ENCODE data around the gene MCM3AP. TPM values are rescaled to one million over a fixed set of nuclear protein-coding genes. Genes with fewer than 3 reads are reported as not detected.

Gene MCM3AP
- total RNA-seq, result 100 to 1,000 TPM in 1 of 2 donors, 10 to 100 TPM in 1; 52.7 to 102 TPM

DNA sequence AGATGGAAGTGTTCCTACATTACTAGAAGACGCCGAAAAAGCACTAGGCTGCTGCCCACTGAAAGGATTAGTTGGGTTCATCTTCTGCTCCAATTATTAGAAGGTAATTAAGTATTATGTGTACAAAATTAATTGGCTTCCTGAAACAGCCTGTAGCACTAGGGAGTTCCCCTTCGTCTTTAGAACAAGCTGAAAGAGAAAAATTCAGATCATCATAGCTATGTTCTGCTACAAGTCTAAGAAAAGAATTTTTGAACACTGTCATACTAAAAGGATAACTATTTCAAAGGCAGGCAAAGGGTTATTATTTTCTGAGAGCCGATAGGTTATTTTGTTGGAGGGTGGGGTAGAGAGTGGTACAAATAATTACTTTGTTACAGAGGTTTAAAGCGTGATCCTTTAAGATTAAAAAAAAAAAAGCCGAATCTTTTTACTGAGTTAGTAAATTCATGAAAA, at the start of gene MCM3AP:
Gene MCM3AP (minus strand): TSS at position 406 of the 456 bp plus-strand sequence. CDS start 325 bp downstream, at position 81.
- Histone ChIP-seq H3K27me3 (no peaks in the 10 kb centered on the region), H3K4me3 (peak within 1 kb of the TSS; percentile 81 to 91), H3K9me3 (no peaks in the 10 kb centered on the region), H3K36me3 (replicated peaks in 1 of 2; ENCODE audit: insufficient read depth in 1 of 2, low read depth in 2 of 2) (peaks cover 0 to 3% of the 10 kb centered on the region in 2 donors), H3K4me1 (peaks cover 52% of the 10 kb centered on the region), H3K27ac (peak within 1 kb of the TSS; percentile 82 to 98 (median 90))
- no peak for ATAC-seq
- no peak for DNase-seq
- no peak for TF ChIP-seq POLR2A (IDR thresholded peaks at IDR 0.05)
- no peak for TF ChIP-seq CTCF (IDR thresholded peaks at IDR 0.05)
- intact Hi-C loops (cut with DNase I), result no loop called here
- WGBS, 2 donors, result 24 to 28% methylated on average over 6 of the region's 6 CpGs

DNA sequence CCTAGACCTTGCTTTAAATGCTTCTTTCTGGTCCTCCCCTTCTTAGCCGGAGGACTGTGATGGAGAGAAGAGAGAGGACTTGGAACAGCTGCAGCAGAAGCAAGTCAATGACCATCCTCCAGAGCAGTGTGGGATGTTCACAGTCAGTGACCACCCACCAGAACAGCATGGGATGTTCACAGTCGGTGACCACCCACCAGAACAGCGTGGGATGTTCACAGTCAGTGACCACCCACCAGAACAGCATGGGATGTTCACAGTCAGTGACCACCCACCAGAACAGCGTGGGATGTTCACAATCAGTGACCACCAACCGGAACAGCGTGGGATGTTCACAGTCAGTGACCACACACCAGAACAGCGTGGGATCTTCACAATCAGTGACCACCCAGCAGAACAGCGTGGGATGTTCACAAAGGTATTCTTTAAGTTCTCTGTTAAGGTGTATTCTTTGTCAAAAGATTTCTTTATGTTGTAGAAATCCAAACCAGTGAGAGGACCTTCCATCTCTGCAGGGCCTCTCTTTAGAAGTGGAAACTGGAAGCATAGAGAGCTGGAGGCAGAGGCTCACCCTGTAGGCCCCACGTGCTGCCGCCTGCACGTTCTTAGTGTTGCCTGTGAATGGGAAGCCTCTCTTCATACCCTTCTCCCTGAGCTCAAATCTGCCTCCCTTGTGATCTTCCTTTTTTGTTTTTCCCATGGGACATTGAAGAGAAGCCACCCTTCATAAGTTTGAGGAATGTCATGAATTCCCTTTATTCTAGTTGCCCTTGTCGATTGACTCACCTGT, 49.1 kb upstream of the MCM3AP start:
- TF ChIP-seq CTCF (IDR thresholded peaks at IDR 0.05), result no peak
- no peak for TF ChIP-seq POLR2A (IDR thresholded peaks at IDR 0.05)
- ATAC-seq, result no peak

GRCh38 chr21:46329796-46330195, 44.4 kb upstream of the MCM3AP start:
- intact Hi-C loops (cut with DNase I), result no loop called here
- Histone ChIP-seq H3K27me3 (no peaks in the 10 kb centered on the region), H3K9me3 (no peaks in the 10 kb centered on the region), H3K36me3 (replicated peaks in 1 of 2; ENCODE audit: insufficient read depth in 1 of 2, low read depth in 2 of 2) (peaks cover 0 to under 1% of the 10 kb centered on the region in 2 donors), H3K27ac (no peak overlapping the region), H3K4me1 (peaks cover 11% of the 10 kb centered on the region), H3K4me3 (no peak overlapping the region)
- 90 to 97% methylated on average over 2 of the region's 2 CpGs for WGBS, 2 donors
- no peak for DNase-seq
- TF ChIP-seq POLR2A (IDR thresholded peaks at IDR 0.05) (no peak), CTCF (IDR thresholded peaks at IDR 0.05) (no peak)
- ATAC-seq, result no peak

More for the DNA sequence above, 49.1 kb upstream of the MCM3AP start:
- intact Hi-C loops (cut with DNase I), result no loop called here
- peaks cover 0 to 9% of the 10 kb centered on the region in 2 donors for H3K36me3 ChIP-seq (replicated peaks in 1 of 2; ENCODE audit: insufficient read depth in 1 of 2, low read depth in 2 of 2)
- no peaks in the 10 kb centered on the region for H3K27me3 ChIP-seq
- no peaks in the 10 kb centered on the region for H3K9me3 ChIP-seq
- no peak for DNase-seq
- WGBS, 2 donors, result 88 to 94% methylated on average over 12 of the region's 12 CpGs
- H3K27ac ChIP-seq, result no peak overlapping the region
- no peak overlapping the region for H3K4me3 ChIP-seq
- no peaks in the 10 kb centered on the region for H3K4me1 ChIP-seq

- peaks cover 12% of the 10 kb centered on the region for H3K4me1 ChIP-seq
- DNase-seq, result no peak
- intact Hi-C loops (cut with DNase I), result no loop called here
- H3K27me3 ChIP-seq, result no peaks in the 10 kb centered on the region
- H3K27ac ChIP-seq, result no peak overlapping the region
- H3K36me3 ChIP-seq (replicated peaks in 1 of 2; ENCODE audit: insufficient read depth in 1 of 2, low read depth in 2 of 2), result no peaks in the 10 kb centered on the region
- TF ChIP-seq CTCF (IDR thresholded peaks at IDR 0.05) (no peak), POLR2A (IDR thresholded peaks at IDR 0.05) (no peak)
- ATAC-seq, result no peak
- no peaks in the 10 kb centered on the region for H3K9me3 ChIP-seq
- no peak overlapping the region for H3K4me3 ChIP-seq
- WGBS, 2 donors, result 78% methylated on average over 5 of the region's 5 CpGs
Observed at GRCh38 chr21:46328151-46328550, 42.7 kb upstream of the MCM3AP start.

Data from body of pancreas (tissue), 4 donors.